GM21381 (cell line): ENCODE measurements around the gene HSPA12A.
A peak's percentile ranks its signal among the peaks of the same experiment; 100 is the strongest.

ENCODE experiments used
- ATAC-seq: cut with Tn5 transposase; IDR thresholded peaks from one replicate; pipeline ENCODE4 v1.9.1; 2021; ENCODE audit warnings: mild to moderate bottlenecking, moderate library complexity; ENCODE audit not compliant: unreplicated experiment

Gene HSPA12A

GRCh38 chr10:116669832-116670644 lies 72.3 kb downstream of the HSPA12A start:
- no peak for ATAC-seq

- ATAC-seq, result no peak
Observed at GRCh38 chr10:116669080-116669479, 73.3 kb downstream of the HSPA12A start.

DNA sequence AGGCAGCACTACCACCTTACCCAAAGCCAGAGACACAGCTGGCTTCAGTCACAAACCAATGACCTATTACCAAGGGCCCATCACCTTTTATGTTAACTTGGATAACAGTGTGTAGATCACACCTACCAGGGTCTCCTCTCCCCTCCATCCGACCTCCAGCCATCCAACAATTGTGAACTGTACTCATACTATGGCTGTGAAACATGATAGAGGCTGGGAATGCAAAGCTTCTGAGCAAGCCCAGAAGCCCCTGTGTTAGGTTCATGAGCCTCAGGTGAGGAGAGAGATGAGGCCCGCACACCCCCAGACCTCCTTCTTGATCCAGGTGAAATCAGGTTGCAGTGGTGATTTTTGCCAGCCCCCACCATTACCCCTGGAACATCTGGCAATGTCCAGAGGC lies 73.9 kb downstream of the HSPA12A start:
- no peak for ATAC-seq

DNA sequence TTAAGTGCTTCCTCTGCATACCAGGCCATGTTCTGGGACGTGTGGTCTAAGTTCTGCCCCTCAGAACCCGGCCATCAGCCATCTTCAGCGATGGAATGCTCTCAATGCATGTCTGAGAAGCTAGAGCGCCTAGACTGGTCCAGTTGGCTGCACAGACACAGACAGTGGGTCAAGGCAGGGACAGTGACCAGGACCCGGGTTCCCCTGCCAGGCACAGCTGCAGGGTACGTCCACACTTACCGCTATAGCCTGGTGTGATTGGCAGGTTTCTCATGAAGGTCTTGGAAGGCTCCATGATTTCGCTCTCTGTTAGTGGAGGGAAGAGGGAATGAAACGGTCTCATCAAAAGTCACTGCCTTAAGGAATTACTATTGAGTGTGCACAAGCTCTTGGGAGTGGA lies 74.3 kb downstream of the HSPA12A start:
- ATAC-seq, result no peak

GRCh38 chr10:116667484-116667883 lies 74.9 kb downstream of the HSPA12A start:
- no peak for ATAC-seq

- no peak for ATAC-seq
Observed at GRCh38 chr10:116665541-116666125, 76.7 kb downstream of the HSPA12A start.

GRCh38 chr10:116664631-116665030 lies 77.7 kb downstream of the HSPA12A start:
- no peak for ATAC-seq

DNA sequence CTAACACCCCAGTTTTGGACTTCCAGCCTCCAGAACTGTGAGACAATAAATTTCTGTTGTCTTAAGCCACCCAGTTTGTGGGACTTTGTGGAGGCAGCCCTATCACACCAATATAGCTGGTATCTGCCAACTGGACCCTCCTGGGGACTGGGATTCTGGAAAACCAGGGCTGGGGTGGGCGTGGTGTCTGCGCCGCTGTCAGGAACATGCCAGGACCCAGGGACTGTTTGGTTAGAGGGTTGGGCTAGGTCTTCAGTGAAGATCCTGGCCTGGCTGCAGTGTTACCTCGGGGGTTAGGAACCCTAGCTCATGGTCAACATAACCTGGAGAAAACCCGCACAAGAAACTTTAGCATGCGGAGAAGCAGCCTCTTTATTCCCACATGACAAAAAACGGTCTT lies 79.0 kb downstream of the HSPA12A start:
- no peak for ATAC-seq

DNA sequence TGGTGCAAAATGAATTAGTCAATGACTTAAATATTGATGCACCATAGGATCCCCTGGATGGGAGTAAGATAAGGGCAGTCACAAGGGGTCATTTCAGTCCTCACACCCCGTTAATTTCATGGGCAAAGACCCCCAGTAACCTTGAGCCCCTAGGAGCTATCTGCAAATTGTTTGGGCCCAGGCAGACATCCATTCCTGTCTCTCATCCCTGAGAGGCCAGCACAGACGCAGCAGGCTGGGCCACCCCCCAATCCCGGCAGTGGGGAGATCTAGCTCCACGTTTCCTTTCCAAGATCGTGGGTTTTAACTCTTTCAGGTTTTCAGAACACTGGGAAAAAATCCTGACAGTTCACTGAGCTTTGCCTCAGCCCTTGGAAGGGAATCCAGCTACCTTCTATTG lies 81.5 kb downstream of the HSPA12A start:
- no peak for ATAC-seq

GRCh38 chr10:116659049-116659670 lies 83.2 kb downstream of the HSPA12A start:
- ATAC-seq, result no peak

- ATAC-seq, result no peak
Observed at GRCh38 chr10:116657863-116658551, 84.4 kb downstream of the HSPA12A start.

- no peak for ATAC-seq
Observed at GRCh38 chr10:116656044-116656443, 86.3 kb downstream of the HSPA12A start.

DNA sequence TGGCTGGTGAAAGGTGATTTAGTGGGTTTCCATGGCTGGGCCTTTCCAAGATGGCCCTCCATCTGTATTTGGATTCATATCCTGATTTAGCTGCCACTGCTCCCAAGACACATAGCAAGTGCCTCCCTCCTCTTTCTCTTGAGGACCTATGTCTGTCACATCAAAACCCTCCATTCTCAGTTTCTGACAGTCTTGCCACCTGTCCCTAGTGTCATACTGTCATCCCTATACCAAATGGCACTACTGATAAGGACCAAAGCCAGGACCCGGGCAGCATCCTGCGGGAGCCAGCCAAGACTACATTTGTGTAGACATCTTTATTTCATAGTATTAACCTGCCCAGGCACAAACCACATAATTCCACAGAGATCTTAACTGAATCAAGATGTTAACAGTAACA lies 86.8 kb downstream of the HSPA12A start:
- no peak for ATAC-seq

DNA sequence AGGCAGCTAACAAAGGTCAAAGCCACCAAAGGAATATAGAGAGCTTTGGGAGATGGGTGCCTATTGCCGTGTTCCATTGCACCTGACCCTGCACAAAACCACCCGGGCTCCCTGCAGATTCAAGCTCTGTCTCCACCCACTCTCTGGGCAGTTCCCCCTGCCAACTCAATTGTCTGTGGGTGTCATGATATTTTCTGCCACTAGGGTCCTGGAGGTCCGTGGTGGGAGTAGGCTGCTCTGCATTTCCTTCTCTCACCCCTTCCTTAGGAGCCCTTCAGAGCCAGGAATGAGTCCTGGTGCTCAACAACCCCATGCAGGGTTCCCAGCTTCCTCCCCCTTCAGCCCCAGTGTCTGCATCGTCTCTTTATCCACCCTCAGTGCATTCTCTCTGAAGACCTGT lies 87.5 kb downstream of the HSPA12A start:
- peak; percentile 52 for ATAC-seq

GRCh38 chr10:116653885-116654284 lies 88.5 kb downstream of the HSPA12A start:
- ATAC-seq, result no peak

GRCh38 chr10:116648903-116649302 lies 93.5 kb downstream of the HSPA12A start:
- no peak for ATAC-seq

- ATAC-seq, result no peak
Observed at GRCh38 chr10:116646502-116646901, 95.9 kb downstream of the HSPA12A start.

- ATAC-seq, result no peak
Observed at GRCh38 chr10:116637830-116638229, 104.5 kb downstream of the HSPA12A start.

DNA sequence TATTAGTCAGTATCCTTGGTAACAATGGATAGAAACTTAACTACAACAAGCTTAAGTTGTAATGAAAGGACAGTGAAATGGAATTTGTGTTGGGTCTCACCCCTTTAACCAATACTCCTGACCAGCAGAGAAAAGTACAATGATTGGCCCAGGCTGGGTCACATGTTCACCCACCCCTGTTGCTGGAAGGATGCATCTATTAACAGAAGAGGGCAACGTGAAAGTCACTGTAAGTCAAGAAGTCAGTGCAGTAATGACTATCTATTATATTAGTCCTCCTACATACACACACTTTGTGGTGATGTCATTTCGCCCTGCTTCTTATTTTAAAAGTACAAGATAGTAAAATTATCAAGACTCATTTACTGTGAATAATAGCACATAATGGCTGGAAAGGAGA lies 105.4 kb downstream of the HSPA12A start:
- no peak for ATAC-seq

GRCh38 chr10:116636385-116636784 lies 106.0 kb downstream of the HSPA12A start:
- no peak for ATAC-seq

DNA sequence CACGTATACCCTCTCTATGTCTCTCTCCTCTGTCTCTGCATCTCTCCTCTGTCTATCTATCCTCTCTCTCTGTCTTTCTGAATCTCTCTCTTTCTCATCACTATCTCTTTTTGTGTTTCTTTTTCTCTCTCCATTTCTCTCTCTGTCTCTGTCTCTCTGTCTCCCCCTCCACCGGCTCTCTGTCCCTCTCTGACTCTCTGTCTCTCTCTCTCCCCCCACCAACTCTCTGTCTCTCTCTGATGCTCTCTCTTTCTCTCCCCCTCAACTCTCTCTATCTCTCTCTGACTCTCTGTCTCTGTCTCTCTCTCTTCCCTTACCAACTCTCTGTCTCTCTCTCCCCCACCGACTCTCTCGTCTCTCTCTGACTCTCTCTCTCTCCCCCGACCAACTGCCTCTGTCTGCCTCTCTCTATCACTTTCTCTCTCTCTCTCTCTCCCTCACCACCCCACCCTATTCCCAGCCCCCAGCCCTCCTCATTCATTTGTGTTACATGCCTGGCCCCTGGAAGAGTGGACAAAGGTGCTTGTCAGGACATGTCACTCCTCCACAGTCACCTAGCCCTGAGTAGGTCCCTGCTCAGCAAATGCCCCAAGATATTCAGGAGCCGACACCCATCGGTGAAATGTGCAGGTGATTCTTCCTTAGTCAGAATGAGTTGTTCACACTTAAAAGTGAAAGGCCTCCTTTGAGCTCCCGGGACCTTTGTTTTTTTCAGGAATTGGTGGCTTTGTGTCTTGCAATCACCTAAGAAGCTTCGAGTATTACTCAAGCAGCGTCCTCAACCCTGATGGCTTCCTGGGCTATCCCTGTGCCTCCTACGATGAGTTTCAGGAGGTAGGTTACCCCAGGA lies 108.0 kb downstream of the HSPA12A start:
- ATAC-seq, result no peak
